MCF 10A (cell line): ENCODE measurements around the gene FAM118B. TPM values are rescaled to one million over a fixed set of nuclear protein-coding genes. Genes with fewer than 3 reads are reported as not detected.
"Not testable (repeated sequence)": the region's sequence is repeated elsewhere in the genome, so short reads cannot be mapped to it uniquely, and the experiment has no call there.

ENCODE experiments used
- BruUV-seq: library from RNA; stranded (reverse); fragments of 400-500 nt; replicated peaks from 2 replicates; lab custom pipeline; 2021; lab: Mats Ljungman, UMichigan
- CTCF ChIA-PET: fragments of 300-600 bp; sonication (Branson Sonifier 250); formaldehyde crosslinking; extraction: SDS; loops from one replicate; lab custom pipeline; 2021; ENCODE audit warnings: antibody characterized with exemption, inconsistent platforms; lab: Yijun Ruan, JAX
- POLR2A ChIA-PET: fragments of 300-600, 350-650 bp; sonication (Branson Sonifier 250); formaldehyde crosslinking; extraction: SDS; loops from one replicate; lab custom pipeline; 2020; ENCODE audit warnings: antibody characterized with exemption, inconsistent platforms; lab: Yijun Ruan, JAX
- DNase-seq: peaks from one replicate; pipeline ENCODE4 v3.0.0-alpha.2; 2018; ENCODE audit not compliant: unreplicated experiment
- H3K27ac Mint-ChIP-seq: one replicate; pipeline ENCODE4 v1.8.0; 2022; ENCODE audit warnings: mild to moderate bottlenecking, low read depth, mixed read lengths; ENCODE audit not compliant: unreplicated experiment
- H3K27me3 Mint-ChIP-seq: one replicate; pipeline ENCODE4 v1.8.0; 2022; ENCODE audit warnings: mixed read lengths; ENCODE audit not compliant: insufficient read depth, unreplicated experiment
- H3K36me3 Mint-ChIP-seq: one replicate; pipeline ENCODE4 v1.8.0; 2022; ENCODE audit warnings: mild to moderate bottlenecking, moderate library complexity, mixed read lengths; ENCODE audit not compliant: insufficient read depth, unreplicated experiment
- H3K4me1 Mint-ChIP-seq: one replicate; pipeline ENCODE4 v1.8.0; 2022; ENCODE audit warnings: mixed read lengths; ENCODE audit not compliant: insufficient read depth, unreplicated experiment
- H3K4me3 Mint-ChIP-seq: one replicate; pipeline ENCODE4 v1.8.0; 2022; ENCODE audit warnings: mild to moderate bottlenecking, moderate library complexity, mixed read lengths; ENCODE audit not compliant: unreplicated experiment
- H3K9me3 Mint-ChIP-seq: one replicate; pipeline ENCODE4 v1.8.0; 2022; ENCODE audit warnings: mixed read lengths; ENCODE audit not compliant: unreplicated experiment
- intact Hi-C: fragments of 100-400 bp; cut with micrococcal nuclease; formaldehyde crosslinking; loops from 2 replicates; pipeline ENCODE4 v1.14.1; 2022
- total RNA-seq: library from RNA; stranded (reverse); gene quantifications from 2 replicates; pipeline ENCODE4 v1.2.3, GENCODE V29; 2022
- TF ChIP-seq, protein P1 (sequence below): fragments of 200-600 bp; IDR thresholded peaks from one replicate; pipeline ENCODE4 v1.8.0; 2022; ENCODE audit warnings: antibody characterized with exemption, mild to moderate bottlenecking; ENCODE audit not compliant: unreplicated experiment

The FAM118B gene
- total RNA-seq, 1 experiment from 2014 or later = 8.3 TPM

DNA sequence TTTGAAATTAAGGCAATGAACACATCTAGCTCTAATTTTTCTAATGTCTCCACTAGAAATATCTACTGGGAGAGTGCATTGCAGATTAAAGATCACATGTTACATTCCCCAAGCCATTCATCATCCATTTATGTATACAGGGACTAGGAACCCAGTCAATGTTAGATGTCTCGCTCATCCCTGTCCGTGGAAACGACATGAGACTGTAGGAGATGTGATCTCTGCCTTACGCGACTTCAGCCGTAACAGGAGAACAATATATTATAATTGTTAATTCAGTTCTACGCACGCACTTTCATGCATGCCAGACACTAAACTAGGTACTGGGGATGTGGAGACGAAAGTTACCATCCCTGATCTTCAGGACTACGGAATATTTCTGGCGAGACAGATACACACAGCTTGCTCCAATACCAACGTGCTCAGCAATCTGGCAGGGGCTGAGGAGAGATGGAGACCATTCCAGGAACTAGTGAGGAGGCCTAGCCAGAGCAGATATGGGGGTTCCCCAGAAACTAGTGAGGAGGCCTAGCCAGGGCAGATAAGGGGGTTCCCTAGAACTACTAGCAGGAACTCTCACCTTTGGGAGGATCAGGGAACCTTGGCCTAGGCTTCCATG, 93.0 kb downstream of the FAM118B start:
- ChIA-PET CTCF (interaction anchor here (0.7 to 3.4 kb wide), 4 partner anchors 45 to 382 kb away, joined by 3 to 29 read pairs (median 3); no protein-coding TSS in a partner anchor), POLR2A (interaction anchor here (0.6 to 2.3 kb wide), 6 partner anchors 8 to 176 kb away, joined by 3 to 14 read pairs (median 6); no protein-coding TSS in a partner anchor)
- intact Hi-C loops = loop anchor here (1.0 kb wide), 1 partner anchor 36 kb away; the partner anchor contains the start of gene SRPRA
- peak; percentile 21 for DNase-seq
- peak overlapping the region; percentile 89 for H3K4me3 Mint-ChIP-seq
- no peaks in the 10 kb centered on the region for H3K27me3 Mint-ChIP-seq
- H3K27ac Mint-ChIP-seq = peak overlapping the region; percentile 79
- TSS peak; percentile 60 for BruUV-seq
- peaks cover 6% of the 10 kb centered on the region for H3K4me1 Mint-ChIP-seq
- TF ChIP-seq, protein P1, sequence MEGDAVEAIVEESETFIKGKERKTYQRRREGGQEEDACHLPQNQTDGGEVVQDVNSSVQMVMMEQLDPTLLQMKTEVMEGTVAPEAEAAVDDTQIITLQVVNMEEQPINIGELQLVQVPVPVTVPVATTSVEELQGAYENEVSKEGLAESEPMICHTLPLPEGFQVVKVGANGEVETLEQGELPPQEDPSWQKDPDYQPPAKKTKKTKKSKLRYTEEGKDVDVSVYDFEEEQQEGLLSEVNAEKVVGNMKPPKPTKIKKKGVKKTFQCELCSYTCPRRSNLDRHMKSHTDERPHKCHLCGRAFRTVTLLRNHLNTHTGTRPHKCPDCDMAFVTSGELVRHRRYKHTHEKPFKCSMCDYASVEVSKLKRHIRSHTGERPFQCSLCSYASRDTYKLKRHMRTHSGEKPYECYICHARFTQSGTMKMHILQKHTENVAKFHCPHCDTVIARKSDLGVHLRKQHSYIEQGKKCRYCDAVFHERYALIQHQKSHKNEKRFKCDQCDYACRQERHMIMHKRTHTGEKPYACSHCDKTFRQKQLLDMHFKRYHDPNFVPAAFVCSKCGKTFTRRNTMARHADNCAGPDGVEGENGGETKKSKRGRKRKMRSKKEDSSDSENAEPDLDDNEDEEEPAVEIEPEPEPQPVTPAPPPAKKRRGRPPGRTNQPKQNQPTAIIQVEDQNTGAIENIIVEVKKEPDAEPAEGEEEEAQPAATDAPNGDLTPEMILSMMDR = no peak
- H3K36me3 Mint-ChIP-seq = peaks cover 48% of the 10 kb centered on the region
- no peaks in the 10 kb centered on the region for H3K9me3 Mint-ChIP-seq

DNA sequence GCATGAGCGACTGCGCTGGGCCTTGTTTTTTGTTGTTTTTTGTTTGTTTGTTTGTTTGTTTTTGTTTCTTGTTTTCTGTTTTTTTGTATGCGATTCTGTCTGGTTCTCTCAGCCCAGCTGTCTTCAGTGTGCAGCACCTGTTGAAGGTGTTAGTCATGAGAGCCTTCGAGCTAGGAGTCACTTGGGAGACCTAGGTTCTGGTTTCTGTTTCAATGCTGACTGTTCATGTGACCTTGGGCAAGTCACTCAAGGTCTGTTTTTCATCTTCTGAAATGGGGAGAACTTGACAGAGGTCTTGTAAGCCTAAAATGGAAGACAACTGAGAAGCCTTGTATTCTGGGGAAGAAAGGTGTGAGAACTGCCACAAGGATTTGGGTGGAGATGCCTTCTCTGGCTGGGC, 94.1 kb downstream of the FAM118B start:
- H3K27ac Mint-ChIP-seq = no peak overlapping the region
- no peaks in the 10 kb centered on the region for H3K9me3 Mint-ChIP-seq
- no peak overlapping the region for H3K4me3 Mint-ChIP-seq
- TF ChIP-seq, protein P1 = no peak
- intact Hi-C loops = no loop called here
- H3K4me1 Mint-ChIP-seq = peaks cover 6% of the 10 kb centered on the region
- no peaks in the 10 kb centered on the region for H3K27me3 Mint-ChIP-seq
- BruUV-seq = no TSS peak
- ChIA-PET CTCF (interaction anchor here (0.7 to 3.4 kb wide), 5 partner anchors 44 to 685 kb away, joined by 3 to 29 read pairs (median 5); no protein-coding TSS in a partner anchor), POLR2A (interaction anchor here (0.9 kb wide), 1 partner anchor 98 kb away, joined by 5 read pairs; no protein-coding TSS in a partner anchor)
- peaks cover 43% of the 10 kb centered on the region for H3K36me3 Mint-ChIP-seq
- DNase-seq = no peak

DNA sequence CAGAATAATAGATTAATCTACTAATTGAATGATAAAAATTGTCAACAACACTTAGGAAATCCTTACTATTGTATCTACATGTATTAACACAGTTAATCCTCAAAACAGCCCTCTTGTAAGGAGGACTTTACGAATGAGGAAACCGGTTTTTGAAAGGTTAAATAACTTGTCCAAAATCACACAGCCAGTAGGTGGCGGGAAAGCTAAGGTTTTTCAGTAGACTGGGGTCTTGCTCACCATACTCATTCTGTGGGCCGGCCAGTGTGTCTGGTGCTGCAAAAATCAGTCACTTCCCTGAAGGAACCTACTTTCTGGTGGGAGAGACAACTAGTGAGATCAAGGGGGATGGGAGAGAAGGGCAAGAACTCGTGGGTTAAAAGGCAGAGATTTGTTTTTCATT, 96.1 kb downstream of the FAM118B start:
- TF ChIP-seq, protein P1 = peak; percentile 28
- CTCF ChIA-PET = interaction anchor here (0.8 to 10.1 kb wide), 6 partner anchors 8 to 1535 kb away, joined by 3 to 297 read pairs (median 7); no protein-coding TSS in a partner anchor
- no TSS peak for BruUV-seq
- Mint-ChIP-seq H3K36me3 (peaks cover 47% of the 10 kb centered on the region), H3K9me3 (no peaks in the 10 kb centered on the region), H3K4me1 (peaks cover 11% of the 10 kb centered on the region), H3K27me3 (no peaks in the 10 kb centered on the region), H3K27ac (no peak overlapping the region), H3K4me3 (no peak overlapping the region)
- peak; percentile 45 for DNase-seq
- POLR2A ChIA-PET = no interaction called here
- intact Hi-C loops = no loop called here

DNA sequence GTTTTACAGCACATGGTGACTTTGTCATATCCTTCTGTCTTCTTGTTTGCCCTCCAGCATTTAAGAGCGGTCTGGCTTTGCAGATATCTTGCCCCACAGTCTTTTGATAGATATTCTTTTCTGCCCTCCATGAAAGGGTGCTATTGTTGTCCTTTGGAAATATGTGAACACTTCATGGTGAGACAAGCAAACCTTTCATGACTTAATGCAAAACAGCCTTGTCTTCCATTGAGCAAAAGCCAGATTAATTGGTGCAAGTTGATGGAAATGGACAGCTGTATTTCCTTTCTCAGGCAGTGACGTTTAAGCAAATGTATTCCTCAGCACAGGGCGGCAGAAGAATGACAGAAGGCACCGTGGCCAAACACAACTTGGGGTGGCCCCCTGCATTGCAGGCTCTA, 96.7 kb downstream of the FAM118B start:
- H3K27me3 Mint-ChIP-seq = no peaks in the 10 kb centered on the region
- DNase-seq = no peak
- intact Hi-C loops = no loop called here
- peaks cover 11% of the 10 kb centered on the region for H3K4me1 Mint-ChIP-seq
- no TSS peak for BruUV-seq
- no peak overlapping the region for H3K4me3 Mint-ChIP-seq
- no peaks in the 10 kb centered on the region for H3K9me3 Mint-ChIP-seq
- ChIA-PET POLR2A (interaction anchor here (0.7 kb wide), 1 partner anchor 1905 kb away, joined by 3 read pairs; no protein-coding TSS in a partner anchor), CTCF (interaction anchor here (0.6 to 10.1 kb wide), 7 partner anchors 8 to 1536 kb away, joined by 3 to 297 read pairs (median 7); no protein-coding TSS in a partner anchor)
- H3K27ac Mint-ChIP-seq = no peak overlapping the region
- TF ChIP-seq, protein P1 = no peak
- peaks cover 43% of the 10 kb centered on the region for H3K36me3 Mint-ChIP-seq

DNA sequence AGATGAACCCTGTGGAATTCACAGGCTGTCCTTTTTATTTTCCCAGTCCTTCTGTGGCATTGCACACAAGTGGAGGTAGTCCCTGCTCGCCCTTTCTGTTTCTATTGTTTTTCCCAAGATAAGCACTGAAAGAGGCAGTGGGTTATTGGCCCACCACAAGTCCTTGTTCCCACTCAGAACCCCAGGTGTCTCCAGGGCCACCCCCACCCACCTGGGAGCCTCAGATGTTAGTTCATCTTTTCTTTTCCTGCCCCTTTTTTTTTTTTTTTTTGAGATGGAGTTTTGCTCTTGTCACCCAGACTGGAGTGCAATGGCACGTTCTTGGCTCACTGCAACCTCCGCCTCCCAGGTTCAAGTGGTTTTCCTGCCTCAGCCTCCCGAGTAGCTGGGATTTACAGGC, 97.2 kb downstream of the FAM118B start:
- not testable (repeated sequence) for BruUV-seq, H3K4me3 Mint-ChIP-seq
- CTCF ChIA-PET = interaction anchor here (0.6 to 10.1 kb wide), 7 partner anchors 10 to 1536 kb away, joined by 3 to 297 read pairs (median 4); no protein-coding TSS in a partner anchor

More for the DNA sequence above, 97.2 kb downstream of the FAM118B start:
- DNase-seq, H3K27ac Mint-ChIP-seq, intact Hi-C loops, H3K9me3 Mint-ChIP-seq, H3K27me3 Mint-ChIP-seq: not testable (repeated sequence)
- peaks cover 11% of the 10 kb centered on the region for H3K4me1 Mint-ChIP-seq
- POLR2A ChIA-PET = interaction anchor here (0.7 to 2.6 kb wide), 2 partner anchors 172 to 1905 kb away, joined by 3 to 10 read pairs; no protein-coding TSS in a partner anchor
- peaks cover 40% of the 10 kb centered on the region for H3K36me3 Mint-ChIP-seq
